Effector CD4-positive, alpha-beta T cell (primary cell): ENCODE results near the gene TNFRSF8.

Experiments
- DNase-seq: peaks from one replicate; pipeline ENCODE4 v3.0.0-alpha.2; 2020

TNFRSF8 gene

DNA sequence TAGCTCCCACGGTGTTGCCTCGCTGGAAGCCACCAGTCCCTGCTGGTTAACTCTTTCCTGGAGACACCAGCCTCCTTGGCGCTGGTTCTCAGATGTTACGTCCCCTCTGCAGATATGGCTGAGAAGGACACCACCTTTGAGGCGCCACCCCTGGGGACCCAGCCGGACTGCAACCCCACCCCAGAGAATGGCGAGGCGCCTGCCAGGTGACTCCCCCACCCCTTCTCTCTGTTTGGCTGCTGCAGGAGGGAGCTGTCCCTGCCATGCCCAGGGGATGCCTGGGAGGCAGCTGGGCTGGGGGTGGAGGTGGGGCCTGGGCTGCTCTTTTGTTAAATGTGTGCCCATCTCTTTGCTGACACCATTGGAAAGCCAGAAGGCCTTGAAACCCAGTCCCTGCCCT, 60.1 kb downstream of the TNFRSF8 start:
- DNase-seq: no peak

- DNase-seq: peak; percentile 77
Measured at GRCh38 chr1:12124693-12125421, 61.8 kb downstream of the TNFRSF8 start.

DNA sequence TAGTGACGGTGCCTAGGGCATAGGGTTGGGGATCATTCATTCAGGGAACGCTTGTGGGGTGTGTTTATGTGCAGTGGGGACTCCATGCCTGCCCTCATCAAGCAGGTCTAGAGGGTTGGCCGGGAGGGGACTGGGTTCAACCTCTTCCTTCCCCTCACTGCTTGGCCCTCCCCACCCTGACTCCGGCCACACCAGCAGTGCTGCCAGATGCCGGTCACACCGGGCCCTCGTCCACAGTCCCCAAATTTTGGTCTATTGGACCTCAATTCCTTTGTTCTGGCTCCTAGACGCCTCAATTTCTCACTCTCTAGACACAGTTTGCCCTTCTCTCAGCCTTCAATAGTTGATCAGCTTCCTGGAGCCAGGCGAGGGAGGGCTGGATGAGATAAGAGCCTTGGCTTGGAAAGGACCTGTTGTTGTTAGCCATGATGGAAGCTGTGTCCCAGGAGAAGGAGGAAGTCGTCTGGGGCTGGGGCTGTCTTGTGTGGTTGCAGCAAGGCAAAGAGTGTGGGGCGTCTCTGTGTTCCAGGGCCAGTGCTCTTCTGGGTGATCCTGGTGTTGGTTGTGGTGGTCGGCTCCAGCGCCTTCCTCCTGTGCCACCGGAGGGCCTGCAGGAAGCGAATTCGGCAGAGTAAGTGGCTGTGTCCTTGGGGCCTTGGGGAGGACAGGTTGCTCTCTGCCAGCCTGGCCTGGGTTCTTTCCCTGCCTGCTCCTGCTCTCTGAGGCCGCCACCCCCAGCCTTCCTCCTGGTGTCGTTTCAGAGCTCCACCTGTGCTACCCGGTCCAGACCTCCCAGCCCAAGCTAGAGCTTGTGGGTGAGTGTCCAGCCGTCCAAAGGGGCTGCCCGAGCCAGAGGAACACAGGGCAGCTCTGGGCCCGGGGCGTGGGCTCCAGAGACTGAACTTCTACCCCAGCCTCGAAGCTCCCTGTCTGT, 62.6 kb downstream of the TNFRSF8 start:
- DNase-seq: no peak

DNA sequence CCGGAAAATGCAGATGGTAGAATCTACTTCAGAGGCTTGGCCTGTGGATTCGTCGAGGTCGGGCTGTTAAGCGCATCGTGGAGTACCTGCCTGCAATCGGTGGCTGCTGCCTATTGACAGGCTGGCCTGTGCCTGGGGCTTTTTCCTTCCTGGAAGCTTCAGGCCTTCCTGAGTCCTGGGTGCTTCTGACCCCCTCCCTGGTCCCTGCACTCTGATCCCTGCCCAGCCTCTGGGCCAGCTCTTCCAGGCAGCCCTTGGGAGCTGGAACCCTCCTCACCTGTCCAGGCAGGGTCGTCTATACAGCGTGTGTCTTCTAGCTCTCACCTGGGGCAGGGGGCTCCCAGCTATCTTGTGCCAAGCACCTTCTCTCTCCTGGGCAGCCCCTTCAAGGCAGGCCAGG, 63.7 kb downstream of the TNFRSF8 start:
- no peak for DNase-seq

GRCh38 chr1:12127206-12127810, 64.2 kb downstream of the TNFRSF8 start:
- no peak for DNase-seq

DNA sequence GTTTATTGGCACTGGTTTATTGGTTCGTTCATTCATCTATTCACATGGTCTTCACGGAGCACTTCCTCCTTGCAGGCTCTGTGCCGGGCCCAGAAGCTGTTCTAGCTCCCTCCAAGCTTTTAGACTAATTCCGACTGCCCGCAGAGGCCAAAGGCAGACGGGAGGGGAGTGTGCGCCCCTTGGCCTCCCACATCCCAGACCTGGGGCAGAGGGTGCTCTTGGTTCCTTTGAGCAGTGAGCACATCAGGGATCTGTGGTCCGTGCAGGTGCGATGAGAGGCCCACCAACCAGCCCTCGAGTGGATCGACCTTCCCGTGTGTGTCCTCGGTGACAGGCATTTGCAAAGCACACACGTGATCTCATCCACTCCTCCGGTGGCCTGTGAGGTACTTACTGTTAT, 65.0 kb downstream of the TNFRSF8 start:
- DNase-seq: no peak

DNA sequence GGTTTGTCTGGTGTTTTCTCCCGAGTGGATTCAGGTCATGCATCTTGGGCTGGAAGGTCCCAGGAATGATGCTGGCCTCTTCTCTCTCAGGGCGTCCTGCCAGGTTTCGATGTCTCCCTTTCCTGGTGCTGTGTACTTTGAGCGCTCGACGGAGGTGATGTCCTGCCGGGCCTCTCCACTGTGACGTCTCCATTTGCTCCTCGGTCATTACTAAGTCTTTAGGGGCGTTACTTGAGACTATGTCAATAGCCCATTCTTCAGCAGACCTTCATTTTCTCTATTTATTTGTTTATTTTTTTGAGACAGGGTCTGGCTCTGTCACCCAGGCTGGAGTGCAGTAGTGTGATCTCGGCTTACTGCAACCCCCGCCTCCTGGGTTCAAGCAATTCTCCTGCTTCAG, 66.5 kb downstream of the TNFRSF8 start:
- DNase-seq: no peak

DNA sequence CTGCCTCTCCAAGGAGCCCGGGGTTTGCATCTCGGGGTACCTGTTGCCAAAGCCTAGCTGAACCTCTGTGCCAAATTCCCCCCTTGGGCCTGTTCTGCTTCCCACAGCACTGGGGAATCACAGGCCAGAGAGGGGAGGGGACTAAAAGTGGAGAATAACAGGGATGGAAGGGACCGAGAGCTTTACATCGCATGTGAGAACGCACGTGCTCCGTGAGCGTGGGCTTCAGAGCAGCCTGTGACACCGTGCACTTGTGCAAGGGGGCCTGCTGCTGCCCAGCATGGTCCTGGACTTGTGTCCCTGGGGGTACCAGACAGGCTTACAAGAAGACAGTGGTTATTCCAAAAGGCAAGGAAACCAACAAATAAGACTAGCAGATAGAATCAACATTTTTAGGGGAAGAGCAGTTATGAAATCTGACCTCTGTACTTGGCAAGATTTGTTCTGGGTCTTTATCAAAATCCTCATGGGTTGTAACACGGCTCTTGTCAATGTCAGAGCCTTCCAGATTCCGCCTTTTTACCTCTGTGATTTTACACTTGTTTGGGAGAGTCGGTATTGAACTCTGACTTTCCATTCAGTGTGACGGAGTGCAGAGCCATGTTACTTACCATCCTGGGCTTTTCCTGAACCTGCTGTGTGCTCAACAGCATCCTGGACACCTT, 67.5 kb downstream of the TNFRSF8 start:
- DNase-seq: no peak

DNA sequence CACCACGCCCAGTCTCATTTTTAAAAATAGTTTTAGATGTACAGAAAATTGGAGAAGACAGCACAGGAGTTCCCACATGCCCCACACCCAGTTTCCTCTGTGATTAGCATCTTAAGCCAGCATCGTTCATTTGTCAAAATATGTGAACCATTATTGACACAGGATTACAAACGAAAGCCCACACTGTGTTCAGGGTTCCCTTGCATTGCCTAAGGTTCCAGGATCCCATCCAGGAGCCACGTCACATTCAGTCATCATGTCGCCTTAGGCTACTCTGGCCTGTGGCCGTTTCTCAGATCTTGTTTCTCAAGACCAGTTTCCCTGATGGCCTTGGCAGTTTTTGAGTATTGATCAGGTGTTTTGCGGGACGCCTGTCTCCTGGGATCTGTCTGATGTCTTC, 69.0 kb downstream of the TNFRSF8 start:
- DNase-seq: no peak

- no peak for DNase-seq
Measured at GRCh38 chr1:12134716-12135115, 71.6 kb downstream of the TNFRSF8 start.

- DNase-seq: no peak
Measured at GRCh38 chr1:12135612-12136011, 72.5 kb downstream of the TNFRSF8 start.

- DNase-seq: no peak
Measured at GRCh38 chr1:12136916-12137610, 74.0 kb downstream of the TNFRSF8 start.

DNA sequence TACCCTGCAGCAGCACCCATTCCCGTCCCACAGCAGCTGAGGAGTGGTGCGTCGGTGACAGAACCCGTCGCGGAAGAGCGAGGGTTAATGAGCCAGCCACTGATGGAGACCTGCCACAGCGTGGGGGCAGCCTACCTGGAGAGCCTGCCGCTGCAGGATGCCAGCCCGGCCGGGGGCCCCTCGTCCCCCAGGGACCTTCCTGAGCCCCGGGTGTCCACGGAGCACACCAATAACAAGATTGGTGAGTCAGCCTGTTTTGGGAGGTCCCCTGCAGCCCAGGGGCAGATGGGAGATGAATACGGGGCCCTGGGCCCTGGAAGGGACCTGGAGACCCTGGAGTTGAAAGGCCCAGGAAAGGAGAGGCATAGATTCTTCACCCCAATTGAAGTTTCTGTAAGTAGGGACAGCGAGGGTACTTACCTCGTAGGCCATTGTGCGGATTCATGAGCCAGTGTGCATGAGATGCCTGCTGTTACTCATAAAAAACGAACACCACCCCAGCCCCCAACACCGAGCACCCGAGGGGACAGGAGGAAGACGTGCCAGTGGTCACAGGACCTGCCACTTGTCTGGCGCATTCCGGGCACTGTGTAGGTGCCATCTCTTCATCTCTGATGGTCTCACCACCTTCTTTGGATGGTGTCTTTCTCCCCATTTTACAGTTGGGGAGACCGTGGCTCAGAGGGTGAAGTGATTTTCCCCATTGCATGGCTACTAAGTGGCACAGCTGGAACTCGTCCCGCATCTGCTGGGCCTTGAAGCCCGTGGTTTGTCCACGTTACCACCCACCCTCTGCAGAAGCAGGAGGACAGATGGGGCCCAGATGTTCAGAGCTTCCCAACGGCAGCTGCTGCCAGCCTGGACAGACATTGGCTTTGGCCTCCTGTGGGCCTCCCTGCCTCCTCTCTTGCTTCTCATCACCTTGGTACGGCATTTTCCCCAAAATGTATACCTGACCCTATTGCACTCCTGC, 75.4 kb downstream of the TNFRSF8 start:
- DNase-seq: no peak

- DNase-seq: no peak
Measured at GRCh38 chr1:12140016-12140415, 76.9 kb downstream of the TNFRSF8 start.

DNA sequence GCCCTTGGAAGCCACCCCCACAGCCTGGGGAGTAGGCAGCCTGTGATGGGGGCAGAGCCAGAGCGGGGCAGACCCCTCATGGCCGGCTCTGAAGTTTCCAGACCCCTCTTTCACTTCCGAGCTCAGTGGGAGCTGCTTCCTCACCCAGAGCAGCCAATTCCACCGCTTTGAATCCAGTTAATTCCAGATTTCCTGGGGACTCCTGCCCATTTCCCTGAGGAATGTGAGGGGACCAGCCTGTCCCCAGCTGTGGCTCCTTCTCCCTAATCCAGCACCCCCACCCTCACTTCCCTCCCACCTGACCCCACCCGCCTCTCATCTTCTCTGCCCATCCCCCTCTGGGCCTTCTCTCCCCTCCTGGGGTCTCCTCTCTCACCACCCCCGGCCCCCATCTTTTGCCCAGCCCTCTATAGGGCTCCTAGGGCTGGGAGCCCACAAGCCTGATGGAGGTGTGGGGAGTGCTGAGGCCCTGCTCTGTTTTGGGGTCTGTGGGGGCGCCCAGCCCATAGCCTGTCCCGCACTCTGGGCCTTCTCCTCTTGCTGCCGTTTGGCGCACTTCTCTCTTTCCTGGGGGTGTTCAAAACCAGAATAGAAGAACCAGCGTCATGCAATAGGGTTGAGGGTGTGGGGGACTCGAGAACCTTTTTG, 77.5 kb downstream of the TNFRSF8 start:
- DNase-seq: no peak

- DNase-seq: no peak
Measured at GRCh38 chr1:12141163-12141850, 78.2 kb downstream of the TNFRSF8 start.

DNA sequence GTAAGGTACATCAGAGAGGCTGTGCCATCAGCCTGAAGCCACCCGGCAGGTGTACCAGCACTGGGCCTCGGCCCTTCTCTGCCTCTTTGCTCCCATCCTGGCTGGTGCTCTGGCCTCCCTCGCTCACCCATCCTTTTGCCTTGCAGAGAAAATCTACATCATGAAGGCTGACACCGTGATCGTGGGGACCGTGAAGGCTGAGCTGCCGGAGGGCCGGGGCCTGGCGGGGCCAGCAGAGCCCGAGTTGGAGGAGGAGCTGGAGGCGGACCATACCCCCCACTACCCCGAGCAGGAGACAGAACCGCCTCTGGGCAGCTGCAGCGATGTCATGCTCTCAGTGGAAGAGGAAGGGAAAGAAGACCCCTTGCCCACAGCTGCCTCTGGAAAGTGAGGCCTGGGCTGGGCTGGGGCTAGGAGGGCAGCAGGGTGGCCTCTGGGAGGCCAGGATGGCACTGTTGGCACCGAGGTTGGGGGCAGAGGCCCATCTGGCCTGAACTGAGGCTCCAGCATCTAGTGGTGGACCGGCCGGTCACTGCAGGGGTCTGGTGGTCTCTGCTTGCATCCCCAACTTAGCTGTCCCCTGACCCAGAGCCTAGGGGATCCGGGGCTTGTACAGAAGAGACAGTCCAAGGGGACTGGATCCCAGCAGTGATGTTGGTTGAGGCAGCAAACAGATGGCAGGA, 79.2 kb downstream of the TNFRSF8 start:
- no peak for DNase-seq

- DNase-seq: no peak
Measured at GRCh38 chr1:12142891-12143630, 80.0 kb downstream of the TNFRSF8 start.
